Liver (tissue), 3 donors: ENCODE results near the gene UBR1.

Experiments used
- CTCF ChIP-seq: fragments of 150-350 bp; IDR thresholded peaks from 2 replicates; pipeline ENCODE4 v1.5.1; 2017; ENCODE audit warnings: improper control_type of control experiment, low read depth, low read length; ENCODE audit not compliant: missing input control
- NR2F2 ChIP-seq: IDR thresholded peaks from 2 replicates; pipeline ENCODE4 v1.6.1; 2016; ENCODE audit warnings: antibody characterized with exemption
- REST ChIP-seq: IDR thresholded peaks from 2 replicates; pipeline ENCODE4 v1.6.1; 2016; ENCODE audit warnings: antibody characterized with exemption, mild to moderate bottlenecking
- SP1 ChIP-seq: IDR thresholded peaks from 2 replicates; pipeline ENCODE4 v1.6.1; 2018; ENCODE audit warnings: antibody characterized with exemption, mild to moderate bottlenecking
- TAF1 ChIP-seq: conservative IDR thresholded peaks from 2 replicates; pipeline ENCODE4 v1.6.1; 2016; ENCODE audit warnings: antibody characterized with exemption, mild to moderate bottlenecking
- donor health status: healthy.
- donor health status: healthy.

GRCh38 chr15:43029476-43029875, 76.4 kb downstream of the UBR1 start:
- TF ChIP-seq SP1 (no peak), TAF1 (no peak), NR2F2 (no peak), REST (no peak), CTCF (no peak)
